Activated CD8-positive, alpha-beta memory T cell treated with anti-CD3 and anti-CD28 coated beads, Interleukin-2, amount 50 U/mL, for 1 hour (primary cell): Measurements from ENCODE around the gene ALDH5A1.

ENCODE experiments used
- DNase-seq: peaks from one replicate; pipeline ENCODE4 v3.0.0-alpha.2; 2020; ENCODE audit errors: extremely low read depth

The ALDH5A1 gene

DNA sequence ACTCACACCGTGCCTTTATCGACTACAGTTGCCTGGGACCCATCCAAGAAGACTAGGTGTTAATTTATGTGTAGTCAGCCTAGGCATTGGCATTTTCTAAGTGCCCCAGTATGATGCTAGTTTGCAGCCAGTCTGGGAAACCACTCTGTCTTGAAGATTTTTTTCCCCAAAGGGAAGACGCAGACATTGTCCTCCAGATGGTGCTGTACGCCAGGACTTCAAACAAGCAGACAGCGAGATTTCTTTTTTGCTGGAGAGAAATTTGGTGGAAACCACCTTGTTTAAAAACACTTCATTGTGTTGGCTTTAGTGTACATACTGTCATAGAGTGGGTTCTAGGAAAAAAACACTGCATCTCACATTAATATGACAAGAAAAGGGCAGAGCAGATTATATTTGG is 30.0 kb downstream of the ALDH5A1 start:
- DNase-seq, result no peak

DNA sequence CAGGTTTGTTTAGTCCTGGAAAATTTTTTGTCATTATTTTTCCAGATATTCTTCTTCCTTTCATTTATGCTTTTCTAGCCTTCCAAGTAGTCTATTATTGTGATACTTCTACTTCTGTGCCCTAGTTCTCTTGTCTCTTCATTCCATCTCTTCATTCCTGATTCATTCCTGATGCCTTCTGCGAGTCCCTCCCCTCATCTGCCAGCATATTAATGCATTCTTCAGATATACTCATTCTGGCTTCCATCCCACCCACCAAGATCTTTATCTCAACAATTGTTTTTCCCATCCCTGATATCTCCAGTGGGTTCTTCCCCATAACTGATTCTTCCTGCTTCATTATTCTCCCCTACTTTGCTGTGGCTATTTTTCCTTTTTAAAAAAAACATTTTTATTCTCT is 35.2 kb downstream of the ALDH5A1 start:
- no peak for DNase-seq

DNA sequence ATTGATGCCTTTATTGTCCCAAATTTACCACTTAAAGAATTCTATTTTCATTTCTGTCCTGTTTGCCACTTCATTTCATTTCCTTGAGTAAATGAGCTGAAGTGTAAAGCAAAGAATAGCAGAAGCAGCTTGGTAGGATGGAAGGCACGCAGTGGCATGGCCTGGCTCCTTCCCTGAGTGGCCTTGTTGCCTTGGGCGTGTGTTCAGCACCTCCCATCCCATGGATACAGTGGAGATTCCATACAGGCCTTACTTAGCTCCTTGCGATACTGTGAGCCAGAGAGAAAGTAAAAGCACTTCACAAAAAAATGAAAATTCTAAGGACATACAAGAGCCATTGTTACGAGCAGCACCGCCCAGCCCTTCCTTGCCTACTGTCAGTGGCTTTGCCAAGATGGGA is 39.6 kb downstream of the ALDH5A1 start:
- no peak for DNase-seq

DNA sequence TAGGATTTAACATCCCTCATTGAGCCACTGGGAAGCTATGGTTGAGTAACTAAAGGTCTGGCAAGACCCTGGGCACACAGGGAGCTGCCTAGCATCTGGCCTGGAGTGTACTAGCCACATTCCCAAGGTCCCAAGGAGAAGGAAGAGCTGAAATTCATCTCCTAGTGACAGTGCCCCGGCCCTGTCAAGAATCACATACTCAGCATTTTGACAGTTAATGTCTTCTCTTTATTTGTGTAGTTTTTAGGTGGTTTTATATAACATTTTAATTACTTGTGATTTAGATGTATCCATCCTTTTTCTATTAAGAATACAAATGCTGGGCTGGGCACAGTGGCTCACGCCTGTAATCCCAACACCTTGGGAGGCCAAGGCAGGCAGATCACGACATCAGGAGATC is 40.4 kb downstream of the ALDH5A1 start:
- DNase-seq, result no peak

DNA sequence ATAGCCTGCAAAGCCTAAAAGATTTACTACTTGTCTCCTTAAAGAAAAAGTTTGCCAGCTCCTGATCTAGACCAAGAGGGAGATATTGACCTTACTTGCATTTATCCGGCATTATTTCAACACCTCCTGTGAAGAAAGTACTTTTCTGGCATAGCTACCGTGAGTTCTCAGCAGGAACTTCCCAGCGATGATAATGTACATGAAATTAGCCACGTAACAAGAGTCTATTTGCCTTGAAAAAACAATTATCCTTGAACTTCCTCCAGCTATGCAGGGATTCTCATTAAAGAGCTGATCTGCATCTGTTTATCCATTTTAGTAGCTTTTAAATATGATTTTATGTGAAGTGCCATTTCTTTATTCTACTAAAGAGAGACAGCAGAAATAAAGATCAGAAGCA is 41.7 kb downstream of the ALDH5A1 start:
- no peak for DNase-seq

DNA sequence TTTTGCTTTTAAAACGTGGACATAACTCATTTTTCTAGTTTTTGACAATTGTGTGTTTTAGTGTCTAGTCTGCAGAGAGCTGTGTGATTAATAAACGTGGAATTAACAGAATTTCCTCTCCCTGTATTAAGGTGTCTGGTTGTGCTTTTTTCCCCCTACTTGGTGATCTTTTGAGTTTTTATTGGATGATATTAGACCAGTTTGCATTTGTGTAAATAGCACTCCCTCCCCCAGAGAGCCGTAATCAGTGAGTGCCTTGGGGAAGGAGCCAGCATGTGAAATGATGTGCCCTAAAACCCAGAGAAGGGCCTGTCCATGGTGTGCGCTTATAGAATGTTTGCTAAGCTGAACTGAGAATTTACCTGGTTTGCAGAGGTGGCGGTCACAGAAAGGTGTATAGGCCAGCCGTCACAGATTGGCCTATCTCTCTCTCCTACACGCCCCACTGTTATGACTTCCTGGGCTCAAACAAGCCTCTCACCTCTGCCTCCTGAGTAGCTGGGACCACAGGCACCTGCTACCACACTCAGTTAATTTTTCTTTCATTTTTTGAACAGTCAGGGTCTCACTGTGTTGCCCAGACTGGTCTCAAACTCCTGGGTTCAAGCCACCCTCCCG is 42.4 kb downstream of the ALDH5A1 start:
- DNase-seq, result no peak

DNA sequence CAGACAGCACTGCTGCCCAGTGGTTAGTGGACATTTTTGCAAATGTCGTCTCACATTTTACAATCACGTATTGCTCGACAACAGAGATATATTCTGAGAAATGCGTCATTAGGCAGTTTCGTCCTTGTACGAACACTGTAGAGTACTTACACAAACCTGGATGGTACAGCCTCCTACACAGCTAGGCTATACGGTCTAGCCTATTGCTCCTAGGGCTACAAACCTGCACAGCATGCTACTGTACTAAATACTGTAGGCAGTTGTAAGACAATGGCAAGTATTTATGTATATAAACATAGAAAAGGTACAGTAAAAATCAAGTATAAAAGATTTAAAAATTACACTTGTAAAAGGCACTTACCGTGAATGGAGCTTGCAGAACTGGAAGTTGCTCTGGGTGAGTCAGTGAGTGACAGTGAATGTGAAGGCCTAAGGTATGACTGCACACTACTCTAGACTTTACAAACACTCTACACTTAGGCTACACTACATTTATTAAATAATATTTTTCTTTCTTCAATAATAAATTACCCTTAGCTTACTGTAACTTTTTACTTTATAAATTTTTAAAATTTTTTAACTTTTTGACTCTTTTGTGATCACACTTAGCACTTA is 43.1 kb downstream of the ALDH5A1 start:
- DNase-seq, result no peak

DNA sequence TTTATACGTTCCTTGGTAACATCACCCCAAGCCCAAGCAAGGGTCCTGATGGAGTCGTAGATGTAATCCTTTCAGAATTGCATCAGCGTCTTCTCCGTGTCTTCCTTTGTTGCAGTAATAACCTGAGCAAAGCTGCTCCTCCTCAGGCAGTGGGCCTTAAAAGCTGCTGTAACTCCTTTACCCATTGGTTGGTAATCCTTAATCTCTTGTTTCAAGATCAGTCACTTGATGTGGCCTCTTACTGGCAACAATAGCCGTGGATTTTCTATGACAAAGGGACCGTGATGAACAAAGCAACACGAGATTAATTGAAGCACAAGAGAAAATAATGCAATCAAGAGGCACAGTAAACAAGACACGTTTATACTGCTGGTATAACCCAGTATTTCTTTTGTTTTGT is 44.6 kb downstream of the ALDH5A1 start:
- no peak for DNase-seq

DNA sequence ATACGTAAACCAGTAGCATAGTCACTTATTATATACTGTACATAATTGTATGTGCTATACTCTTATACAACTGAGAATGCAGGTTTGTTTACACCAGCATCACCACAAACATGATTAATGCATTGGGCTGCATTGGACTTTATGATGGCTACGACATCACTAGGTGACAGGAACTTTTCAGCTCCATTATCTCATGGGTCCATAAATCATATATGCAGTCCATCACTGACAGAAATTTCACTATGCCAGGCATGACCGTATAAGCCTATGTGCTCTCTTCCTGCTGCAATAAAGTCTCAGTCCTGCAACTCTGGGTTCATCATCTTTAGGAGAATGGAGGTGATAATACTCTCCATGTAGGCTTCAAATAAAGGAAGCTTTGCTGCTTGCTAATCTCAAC is 45.4 kb downstream of the ALDH5A1 start:
- DNase-seq, result no peak

DNA sequence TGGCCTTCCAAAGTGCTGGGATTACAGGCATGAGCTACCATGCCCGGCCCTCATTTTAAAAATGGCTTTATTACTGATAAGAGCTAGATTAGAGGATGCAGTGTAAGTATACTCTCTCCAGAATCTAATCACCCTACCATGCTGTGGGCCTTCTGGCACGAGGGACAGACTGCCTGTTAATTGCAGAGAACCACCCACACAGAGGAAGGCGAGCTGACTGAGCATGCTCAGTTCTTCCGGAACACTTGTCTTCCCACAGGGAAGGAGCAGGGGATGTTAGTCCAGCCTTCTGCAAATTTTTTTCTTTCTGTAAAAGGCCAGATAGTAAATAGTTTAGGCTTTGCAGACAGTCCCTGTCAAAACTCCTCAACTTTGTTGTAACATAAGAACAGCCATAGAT is 48.9 kb downstream of the ALDH5A1 start:
- no peak for DNase-seq

DNA sequence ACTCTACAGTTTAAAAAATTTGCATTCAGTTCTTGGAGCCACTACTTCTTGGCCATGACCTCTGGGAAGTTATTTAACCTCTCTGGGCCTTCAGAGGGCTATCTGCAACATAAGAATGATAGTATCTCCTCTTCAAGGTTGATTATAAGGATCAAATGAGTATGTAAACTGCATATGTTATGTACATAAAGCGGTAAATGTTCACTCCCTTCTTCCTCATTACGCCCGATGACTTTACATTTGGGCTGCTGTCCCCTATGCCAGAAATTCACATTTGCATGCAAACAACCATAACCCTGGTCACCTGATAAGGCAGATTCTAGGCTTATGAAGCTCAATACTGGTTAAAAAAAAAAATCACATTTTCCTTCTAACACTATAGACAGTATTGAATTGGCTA is 50.4 kb downstream of the ALDH5A1 start:
- DNase-seq, result no peak

DNA sequence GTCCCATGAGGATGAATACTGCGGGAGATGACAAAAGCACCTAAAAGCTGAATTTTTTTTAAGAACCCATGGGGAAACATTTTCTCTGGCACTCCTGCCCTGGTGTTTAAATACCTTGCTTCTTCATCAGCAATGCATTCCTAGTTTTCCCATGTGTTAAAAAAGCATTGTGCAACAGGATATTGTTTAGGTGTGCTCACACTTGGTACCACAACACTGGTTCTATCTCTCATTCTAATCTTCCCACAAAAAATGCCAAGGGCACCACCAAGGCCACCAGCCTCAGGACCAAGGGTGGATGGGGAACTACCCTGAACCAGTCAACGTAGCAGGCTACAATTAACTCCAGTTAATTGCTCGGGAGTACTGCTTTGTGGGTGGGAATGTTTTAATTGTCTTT is 50.9 kb downstream of the ALDH5A1 start:
- no peak for DNase-seq

DNA sequence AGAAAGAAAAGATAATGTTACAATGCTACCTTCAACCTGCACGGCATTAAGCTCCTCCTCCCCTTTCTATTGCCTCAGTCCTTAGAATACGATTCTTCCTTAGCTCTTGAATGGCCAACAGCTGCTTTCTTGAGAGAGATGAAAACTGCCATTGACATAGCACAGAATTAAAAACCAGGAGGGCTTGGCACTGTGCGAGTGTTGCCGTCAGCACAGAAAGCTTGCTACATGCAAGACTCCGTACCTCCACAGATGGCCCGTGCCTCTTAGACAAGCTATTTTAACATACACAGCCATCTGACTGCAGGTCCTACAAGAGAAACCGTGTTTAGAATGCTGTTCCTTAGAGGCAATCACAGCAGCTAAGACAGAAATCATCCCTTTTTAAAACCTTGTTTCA is 51.7 kb downstream of the ALDH5A1 start:
- no peak for DNase-seq

DNA sequence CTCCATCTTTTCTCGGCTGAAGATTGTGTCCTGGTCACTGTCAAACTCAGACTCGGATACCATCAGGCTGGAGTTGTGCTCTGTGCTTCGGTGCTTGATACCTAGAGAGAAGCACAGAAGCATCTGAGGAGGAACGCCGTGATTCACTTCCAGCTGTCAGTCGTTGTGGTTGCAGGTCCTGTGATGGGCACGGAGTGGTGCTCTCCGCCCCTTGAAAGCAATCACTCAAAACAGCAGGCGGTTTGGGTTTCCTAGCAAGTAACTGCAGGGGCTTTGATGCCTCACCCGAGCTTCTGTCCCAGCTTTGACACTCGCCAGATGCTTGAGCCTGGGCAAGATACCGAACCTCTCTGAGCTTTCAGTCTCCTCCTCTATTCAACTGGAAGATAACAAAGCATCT is 52.5 kb downstream of the ALDH5A1 start:
- no peak for DNase-seq

DNA sequence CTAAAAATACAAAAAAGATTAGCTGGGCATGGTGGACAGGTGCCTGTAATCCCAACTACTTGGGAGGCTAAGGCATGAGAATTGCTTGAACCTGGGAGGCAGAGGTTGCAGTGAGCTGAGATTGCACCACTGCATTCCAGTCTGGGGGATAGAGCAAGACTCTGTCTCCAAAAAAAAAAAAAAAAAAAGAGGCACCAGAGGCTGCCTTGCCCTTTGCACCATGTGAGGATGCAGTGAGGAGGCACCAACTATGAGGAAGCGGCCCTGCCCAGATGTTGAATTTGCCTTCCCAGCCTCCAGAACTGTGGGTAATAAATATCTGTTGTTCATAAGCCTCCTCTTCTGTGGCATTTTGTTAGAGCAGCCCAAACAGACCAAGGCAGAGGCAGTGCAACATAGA is 54.4 kb downstream of the ALDH5A1 start:
- no peak for DNase-seq

DNA sequence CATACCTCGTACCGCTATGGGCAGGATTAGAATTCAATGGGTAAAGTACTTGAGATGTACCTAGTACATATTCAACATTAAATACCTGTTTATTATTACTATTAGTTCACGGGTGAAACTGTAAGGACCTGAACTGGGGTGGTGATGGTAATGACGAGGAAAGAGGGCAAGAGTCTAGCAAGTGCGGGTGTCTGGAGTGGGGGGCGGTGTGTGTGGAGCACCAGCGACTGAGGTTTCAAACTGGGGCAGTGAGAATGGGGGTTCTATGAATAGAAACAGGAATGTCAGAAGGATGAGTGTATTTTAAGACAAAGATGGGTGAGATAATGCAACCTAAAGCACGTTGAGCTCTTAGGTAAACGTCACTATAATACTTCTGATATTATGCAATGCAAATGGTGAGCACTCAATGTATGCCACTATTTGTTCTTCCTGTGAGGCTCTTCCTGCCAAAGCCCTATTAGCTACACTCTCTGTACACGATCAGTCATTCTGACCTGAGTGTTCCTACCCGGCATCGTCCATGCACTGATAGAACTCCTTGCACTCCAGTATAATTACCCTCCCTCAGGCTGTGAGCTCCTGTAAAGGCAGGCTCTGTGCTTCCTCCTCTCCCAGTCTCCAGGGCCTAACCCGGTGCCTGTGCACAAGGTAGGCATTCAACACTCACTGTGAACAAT is 55.0 kb downstream of the ALDH5A1 start:
- no peak for DNase-seq

DNA sequence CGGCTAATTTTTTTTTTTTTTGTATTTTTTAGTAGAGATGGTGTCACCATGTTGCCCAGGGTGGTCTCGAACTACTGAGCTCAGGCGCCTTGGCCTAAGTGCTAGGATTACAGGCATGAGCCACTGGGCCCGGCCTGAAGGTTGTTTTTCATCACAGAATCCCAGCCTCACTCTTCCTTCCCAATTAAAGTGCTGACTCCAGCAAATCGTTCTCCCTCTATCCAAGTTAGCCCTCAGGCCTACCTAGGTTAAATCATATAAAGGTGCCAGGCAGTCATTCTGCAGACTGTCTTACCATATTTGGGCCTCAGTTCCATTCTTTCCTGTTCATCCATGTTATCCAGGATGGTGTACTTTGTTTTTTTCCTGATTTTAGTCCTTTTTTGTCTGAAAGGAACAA is 56.4 kb downstream of the ALDH5A1 start:
- DNase-seq, result no peak

DNA sequence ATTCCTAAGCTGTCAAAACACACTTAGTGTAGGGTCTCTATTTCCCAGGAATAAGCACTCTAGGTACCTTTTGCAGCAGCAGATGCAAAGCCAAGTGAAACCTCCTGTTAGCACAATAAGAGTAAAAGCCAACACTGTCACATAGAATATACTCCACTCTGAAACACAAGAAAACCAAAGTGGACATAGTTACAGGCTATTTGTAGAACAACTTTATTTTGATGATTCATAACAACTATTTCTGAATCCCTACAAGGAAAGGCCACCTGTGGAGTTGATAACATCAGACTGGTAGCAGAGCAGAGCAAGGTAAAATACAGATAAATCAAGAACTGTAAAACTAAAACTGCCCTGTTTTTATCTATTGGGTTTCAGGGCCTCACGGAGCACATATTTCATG is 59.7 kb downstream of the ALDH5A1 start:
- DNase-seq, result no peak

DNA sequence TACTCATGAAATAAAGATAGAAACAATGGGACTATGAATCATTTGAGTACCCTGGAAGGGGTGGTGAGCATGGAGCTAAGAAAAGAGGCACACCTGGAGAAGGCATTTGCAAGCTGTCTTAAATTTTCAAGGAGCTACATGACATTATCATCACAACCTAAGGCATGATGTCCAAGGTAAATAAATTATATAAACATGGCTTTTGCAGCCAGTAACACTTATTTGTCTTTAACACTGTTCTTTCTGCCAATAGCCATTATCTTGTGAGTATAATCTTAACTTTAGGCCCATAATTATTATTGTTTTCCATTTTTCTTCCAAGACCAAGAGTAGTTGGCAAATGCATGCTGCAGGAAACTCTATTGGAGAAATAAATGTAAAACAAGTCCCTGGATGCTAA is 63.7 kb downstream of the ALDH5A1 start:
- no peak for DNase-seq

DNA sequence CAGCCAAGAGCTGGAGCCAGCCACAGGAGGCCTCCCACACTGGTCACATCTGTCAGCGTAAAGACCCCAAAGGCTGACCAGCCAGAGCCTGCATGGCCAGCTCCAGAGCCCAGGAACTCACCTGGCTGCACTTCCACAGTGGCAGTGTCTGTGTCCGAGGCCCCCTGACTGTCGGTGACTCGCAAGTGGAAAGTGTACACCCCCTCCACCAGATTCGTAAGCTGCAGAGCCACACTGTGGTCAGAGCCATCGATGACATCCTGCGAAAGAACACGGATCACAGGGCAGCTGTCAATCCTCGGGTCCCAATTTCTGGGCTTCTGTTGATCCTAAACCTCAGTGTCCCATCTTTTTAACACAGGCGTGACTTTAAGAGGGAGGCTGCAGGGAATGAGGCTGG is 69.3 kb downstream of the ALDH5A1 start:
- no peak for DNase-seq

DNA sequence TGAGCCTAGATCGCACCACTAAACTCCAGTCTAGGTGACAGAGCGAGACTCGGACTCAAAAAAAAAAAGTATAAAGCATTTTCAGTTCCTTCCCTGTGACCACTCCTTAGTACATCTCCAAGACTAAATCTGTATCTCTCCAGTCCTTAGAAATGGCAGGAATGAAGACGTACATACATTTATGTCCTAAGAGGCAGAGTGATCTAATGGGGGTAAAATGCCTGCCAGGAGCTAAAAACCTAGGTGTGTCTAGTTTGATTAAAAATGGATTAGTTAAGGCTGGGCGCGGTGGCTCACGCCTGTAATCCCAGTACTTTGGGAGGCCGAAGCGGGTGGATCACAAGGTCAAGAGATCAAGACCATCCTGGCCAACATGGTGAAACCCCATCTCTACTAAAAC is 70.4 kb downstream of the ALDH5A1 start:
- DNase-seq, result no peak

DNA sequence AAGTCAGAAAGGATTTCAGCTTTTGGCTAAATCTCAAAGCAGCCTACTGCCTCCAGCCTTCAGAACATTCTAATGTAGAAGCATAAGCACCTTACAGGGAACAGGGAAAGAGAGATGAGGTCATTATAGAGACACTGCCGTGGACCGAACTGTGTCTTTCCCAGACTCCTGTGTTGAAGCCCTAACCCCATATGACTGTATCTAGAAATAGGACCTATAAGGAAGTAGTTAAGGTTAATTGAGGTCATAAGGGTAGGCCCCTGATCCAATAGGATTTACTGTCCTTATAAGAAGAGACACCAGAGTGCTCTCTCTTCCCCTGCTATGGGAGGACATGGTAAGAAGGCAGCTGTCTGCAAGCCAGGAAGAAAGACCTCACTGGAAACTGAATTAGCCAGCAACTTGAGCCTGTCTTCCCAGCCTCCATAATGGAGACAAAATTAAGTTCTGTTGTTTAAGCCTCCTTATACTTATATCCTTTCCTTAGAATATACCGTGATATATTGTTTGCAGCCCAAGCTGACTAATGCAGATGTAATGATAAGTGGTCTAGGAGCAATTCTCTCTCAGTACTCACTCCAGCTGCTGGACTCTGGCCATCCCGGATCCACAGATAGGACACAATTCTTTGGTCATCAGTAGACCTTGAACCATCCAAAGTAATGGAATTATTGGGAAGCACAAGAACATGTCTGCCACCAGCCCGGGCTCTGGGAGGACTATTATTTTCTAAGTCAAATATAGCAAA is 71.4 kb downstream of the ALDH5A1 start:
- DNase-seq, result no peak

DNA sequence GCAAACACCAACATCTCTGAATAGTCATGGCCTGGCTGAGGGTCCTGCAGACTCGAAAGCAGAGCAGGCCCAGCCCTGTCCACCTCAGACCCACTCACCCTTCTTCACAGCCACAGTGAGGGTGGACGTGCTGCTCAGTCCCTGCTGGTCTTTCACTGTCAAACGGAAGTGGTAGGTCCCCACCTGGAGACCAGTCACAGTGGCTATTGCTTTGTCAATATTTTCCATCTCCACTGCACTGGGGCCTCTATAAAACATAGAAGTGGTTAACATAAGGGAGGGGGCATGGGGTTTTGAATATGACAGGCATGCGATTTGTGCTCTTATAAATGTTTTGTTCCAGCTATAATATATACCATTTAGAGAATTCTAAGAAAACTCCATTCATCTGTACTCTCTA is 73.9 kb downstream of the ALDH5A1 start:
- DNase-seq, result no peak
